HCT116 (cell line): Measurements from ENCODE around the gene SDCBP2. TPM values are rescaled to one million over a fixed set of nuclear protein-coding genes. Genes with fewer than 3 reads are reported as not detected.

Experiments
- ATAC-seq: fragments of 200-7000 bp; cut with Tn5 transposase; 2 replicates; pipeline ENCODE4 v1.9.1; 2020; ENCODE audit warnings: mild to moderate bottlenecking, moderate library complexity
- BruUV-seq: library from RNA; stranded (reverse); fragments of 400-500 nt; replicated peaks from 2 replicates; lab custom pipeline; 2021; lab: Mats Ljungman, UMichigan
- CTCF ChIA-PET: fragments of 300-600 bp; sonication (Branson Sonifier 250); formaldehyde crosslinking; loops from one replicate; lab custom pipeline; 2021; ENCODE audit warnings: antibody characterized with exemption; lab: Charles Lee
- POLR2A ChIA-PET: fragments of 300-600, 350-600 bp; sonication (Branson Sonifier 250); formaldehyde crosslinking; loops from one replicate; lab custom pipeline; 2021; ENCODE audit warnings: antibody characterized with exemption; lab: Charles Lee
- RAD21 ChIA-PET, 2 experiments: fragments of 300-600 bp; sonication (Branson Sonifier 250); formaldehyde crosslinking; loops; one replicate each; lab custom pipeline; 2023; ENCODE audit warnings: low total read pairs in 2 of 2; ENCODE audit not compliant: uncharacterized antibody in 2 of 2, unreplicated experiment in 2 of 2, low non-redundant PET in 1 of 2; lab: Charles Lee
- DNase-seq: peaks from one replicate; pipeline ENCODE4 v3.0.0-alpha.2; 2010; ENCODE audit warnings: low read depth, low spot score
- H2AFZ ChIP-seq: fragments of 200-600 bp; shearing (Covaris generic), sonication (generic); 2 replicates; pipeline ENCODE4 v1.6.1; 2017; ENCODE audit warnings: low read depth, mixed run types, mixed read lengths, antibody characterized with exemption, low read length; ENCODE audit not compliant: poor library complexity, severe bottlenecking
- H3K27ac ChIP-seq: 2 replicates; pipeline ENCODE4 v1.5.1; 2012; ENCODE audit warnings: low read depth, low read length
- H3K27me3 ChIP-seq: fragments of 200-600 bp; sonication (generic); 2 replicates; pipeline ENCODE4 v1.6.1; 2016; ENCODE audit warnings: mixed run types, low read length, mixed read lengths; ENCODE audit not compliant: insufficient read depth
- H3K36me3 ChIP-seq, 2 experiments: fragments of 200-500 bp in 1 of 2; fragments of 200-600 bp in 1 of 2; sonication (Bioruptor generic) in 1 of 2; sonication (generic) in 1 of 2; 2 replicates each; pipeline versions ENCODE4 v1.5.1 to v1.6.1; 2014 to 2016; ENCODE audit warnings: low read length in 2 of 2, inconsistent platforms in 1 of 2, mixed read lengths in 1 of 2, mixed run types in 1 of 2; ENCODE audit not compliant: insufficient read depth in 2 of 2, control insufficient read depth in 1 of 2
- H3K4me1 ChIP-seq, 2 experiments: fragments of 200-600 bp in 1 of 2; sonication (generic) in 1 of 2; 2 replicates each; pipeline versions ENCODE4 v1.5.1 to v1.6.1; 2012 to 2017; ENCODE audit warnings: low read length in 2 of 2, inconsistent platforms in 1 of 2, mild to moderate bottlenecking in 1 of 2, mixed read lengths in 1 of 2, mixed run types in 1 of 2, moderate library complexity in 1 of 2; ENCODE audit not compliant: insufficient read depth in 2 of 2, control insufficient read depth in 1 of 2
- H3K4me2 ChIP-seq: fragments of 200-600 bp; sonication (generic); 2 replicates; pipeline ENCODE4 v1.6.1; 2017; ENCODE audit warnings: mixed run types, low read length, mixed read lengths
- H3K4me3 ChIP-seq, 2 experiments: fragments of 200-600 bp in 1 of 2; sonication (generic) in 1 of 2; replicated peaks in 1 of 2; 2 replicates each; pipeline ENCODE4 v1.5.1; 2011 to 2016; ENCODE audit warnings: low read length in 2 of 2, control low read depth in 1 of 2, low read depth in 1 of 2, mild to moderate bottlenecking in 1 of 2, mixed read lengths in 1 of 2, mixed run types in 1 of 2
- H3K79me2 ChIP-seq: fragments of 200-600 bp; sonication (generic); 2 replicates; pipeline ENCODE4 v1.6.1; 2017; ENCODE audit warnings: mild to moderate bottlenecking, mixed run types, low read length, moderate library complexity, mixed read lengths; ENCODE audit not compliant: insufficient read depth
- H3K9ac ChIP-seq: fragments of 200-600 bp; sonication (generic); 2 replicates; pipeline ENCODE4 v1.6.1; 2016; ENCODE audit warnings: low read length, mixed read lengths
- H3K9me2 ChIP-seq: fragments of 200-600 bp; sonication (generic), shearing (Covaris generic); 2 replicates; pipeline ENCODE4 v1.6.1; 2017; ENCODE audit warnings: mixed run types, mild to moderate bottlenecking, moderate library complexity; ENCODE audit not compliant: insufficient read depth
- H3K9me3 ChIP-seq, 2 experiments: fragments of 200-500 bp in 1 of 2; fragments of 200-600 bp in 1 of 2; sonication (Bioruptor generic) in 1 of 2; sonication (generic) in 1 of 2; 2 replicates each; pipeline ENCODE4 v1.6.1; 2014 to 2017; ENCODE audit warnings: low read length in 2 of 2, mixed read lengths in 2 of 2, inconsistent platforms in 1 of 2, low read depth in 1 of 2, mild to moderate bottlenecking in 1 of 2, mixed run types in 1 of 2, moderate library complexity in 1 of 2; ENCODE audit not compliant: control insufficient read depth in 1 of 2, insufficient read depth in 1 of 2
- H4K20me1 ChIP-seq: fragments of 200-600 bp; sonication (generic), shearing (Covaris generic); 2 replicates; pipeline ENCODE4 v1.6.1; 2017; ENCODE audit warnings: mixed run types, mild to moderate bottlenecking, moderate library complexity; ENCODE audit not compliant: insufficient read depth
- ATF3 ChIP-seq: IDR thresholded peaks from 2 replicates; pipeline ENCODE4 v1.6.1; 2012
- ELF1 ChIP-seq: IDR thresholded peaks from 2 replicates; pipeline ENCODE4 v1.6.1; 2012; ENCODE audit warnings: low read depth, borderline replicate concordance
- POLR2AphosphoS5 ChIP-seq: IDR thresholded peaks from 2 replicates; pipeline ENCODE4 v1.6.1; 2011; ENCODE audit warnings: mild to moderate bottlenecking, low read depth, low read length, moderate library complexity
- RAD21 ChIP-seq: IDR thresholded peaks from 2 replicates; pipeline ENCODE4 v1.6.1; 2012; ENCODE audit warnings: low read depth, mild to moderate bottlenecking
- SIN3A ChIP-seq: IDR thresholded peaks from 2 replicates; pipeline ENCODE4 v1.6.1; 2012; ENCODE audit warnings: low read depth
- SRF ChIP-seq: IDR thresholded peaks from 2 replicates; pipeline ENCODE4 v1.6.1; 2012; ENCODE audit warnings: low read depth
- intact Hi-C: fragments of 100-400 bp; cut with micrococcal nuclease; formaldehyde crosslinking; loops from 2 replicates; pipeline ENCODE4 v1.10.0; 2022
- total RNA-seq: library from RNA; stranded (reverse); gene quantifications from one replicate; pipeline ENCODE4 v1.2.1, GENCODE V29; 2021; ENCODE audit not compliant: unreplicated experiment

Gene SDCBP2
- total RNA-seq, 1 experiment from 2014 or later: 3.4 TPM

- H3K79me2 ChIP-seq: peaks cover 61% of the 10 kb centered on the region
- peak overlapping the region; percentile 94 for H3K4me2 ChIP-seq
- H3K9ac ChIP-seq: peak overlapping the region; percentile 99
- ChIA-PET CTCF (no interaction called here), POLR2A (no interaction called here), RAD21 (no interaction called here)
- no peaks in the 10 kb centered on the region for H3K27me3 ChIP-seq
- no peaks in the 10 kb centered on the region for H3K36me3 ChIP-seq
- H3K27ac ChIP-seq: peak overlapping the region; percentile 71
- BruUV-seq: no TSS peak
- 0 out of 2 replicates have a peak, but pooled peaks have one; percentile 6 for ATAC-seq
- H3K4me1 ChIP-seq: peaks cover 32 to 52% of the 10 kb centered on the region in 2 experiments
- peak overlapping the region; percentile 93 to 97 for H3K4me3 ChIP-seq
- TF ChIP-seq ATF3 (no peak), RAD21 (no peak), SRF (no peak), POLR2AphosphoS5 (no peak), SIN3A (no peak), ELF1 (no peak)
- no peaks in the 10 kb centered on the region for H3K9me2 ChIP-seq
- H3K9me3 ChIP-seq: no peaks in the 10 kb centered on the region
- no peaks in the 10 kb centered on the region for H4K20me1 ChIP-seq
- DNase-seq: no peak
- no peak overlapping the region for H2AFZ ChIP-seq
- intact Hi-C loops: loop anchor here (5.0 kb wide), 2 partner anchors 66 to 141 kb away; partner anchors contain the start of genes FKBP1A and NSFL1C
Measured at GRCh38 chr20:1326031-1326930, 2.7 kb downstream of the SDCBP2 start.
